Measurements from ENCODE around the gene SLC24A3. TPM values are rescaled to one million over a fixed set of nuclear protein-coding genes. Genes with fewer than 3 reads are reported as not detected.

SLC24A3 gene
- total RNA-seq, 1 experiment from 2014 or later = not detected

- no peak for DNase-seq (ENCODE audit: low spot score)
These were observed 20.8 kb downstream of the SLC24A3 start for GRCh38 chr20:19232997-19233794.

GRCh38 chr20:19236371-19237055 is 24.1 kb downstream of the SLC24A3 start:
- in situ Hi-C loops (cut with HindIII; ENCODE audit: low sequenced_read_pairs) = no loop called here
- DNase-seq (ENCODE audit: low spot score) = no peak

More at GRCh38 chr20:19232997-19233794, 20.8 kb downstream of the SLC24A3 start:
- in situ Hi-C loops (cut with HindIII; ENCODE audit: low sequenced_read_pairs) = no loop called here

- no peak for DNase-seq (ENCODE audit: low spot score)
- in situ Hi-C loops (cut with HindIII; ENCODE audit: low sequenced_read_pairs) = no loop called here
These were observed 29.0 kb downstream of the SLC24A3 start for GRCh38 chr20:19241440-19241839.

- DNase-seq (ENCODE audit: low spot score) = no peak
- in situ Hi-C loops (cut with HindIII; ENCODE audit: low sequenced_read_pairs) = no loop called here
These were observed 31.8 kb downstream of the SLC24A3 start for GRCh38 chr20:19244291-19244690.

- in situ Hi-C loops (cut with HindIII; ENCODE audit: low sequenced_read_pairs) = no loop called here
- DNase-seq (ENCODE audit: low spot score) = no peak
These were observed 36.9 kb downstream of the SLC24A3 start for GRCh38 chr20:19249106-19249879.

- no peak for DNase-seq (ENCODE audit: low spot score)
- in situ Hi-C loops (cut with HindIII; ENCODE audit: low sequenced_read_pairs) = no loop called here
These were observed 37.9 kb downstream of the SLC24A3 start for GRCh38 chr20:19250346-19250745.

- in situ Hi-C loops (cut with HindIII; ENCODE audit: low sequenced_read_pairs) = no loop called here
- no peak for DNase-seq (ENCODE audit: low spot score)
These were observed 39.1 kb downstream of the SLC24A3 start for GRCh38 chr20:19251506-19251905.

- no peak for DNase-seq (ENCODE audit: low spot score)
- in situ Hi-C loops (cut with HindIII; ENCODE audit: low sequenced_read_pairs) = no loop called here
These were observed 39.5 kb downstream of the SLC24A3 start for GRCh38 chr20:19251958-19252357.

GRCh38 chr20:19252451-19253120 is 40.1 kb downstream of the SLC24A3 start:
- DNase-seq (ENCODE audit: low spot score) = no peak
- in situ Hi-C loops (cut with HindIII; ENCODE audit: low sequenced_read_pairs) = no loop called here

GRCh38 chr20:19253316-19253715 is 40.9 kb downstream of the SLC24A3 start:
- DNase-seq (ENCODE audit: low spot score) = no peak
- in situ Hi-C loops (cut with HindIII; ENCODE audit: low sequenced_read_pairs) = no loop called here

- no peak for DNase-seq (ENCODE audit: low spot score)
These were observed 41.7 kb downstream of the SLC24A3 start for GRCh38 chr20:19253916-19254820.

GRCh38 chr20:19254956-19255355 is 42.5 kb downstream of the SLC24A3 start:
- in situ Hi-C loops (cut with HindIII; ENCODE audit: low sequenced_read_pairs) = no loop called here
- no peak for DNase-seq (ENCODE audit: low spot score)

More at GRCh38 chr20:19253916-19254820, 41.7 kb downstream of the SLC24A3 start:
- in situ Hi-C loops (cut with HindIII; ENCODE audit: low sequenced_read_pairs) = no loop called here

- in situ Hi-C loops (cut with HindIII; ENCODE audit: low sequenced_read_pairs) = no loop called here
- DNase-seq (ENCODE audit: low spot score) = no peak
These were observed 43.6 kb downstream of the SLC24A3 start for GRCh38 chr20:19256085-19256484.

GRCh38 chr20:19256906-19257595 is 44.6 kb downstream of the SLC24A3 start:
- no peak for DNase-seq (ENCODE audit: low spot score)
- in situ Hi-C loops (cut with HindIII; ENCODE audit: low sequenced_read_pairs) = no loop called here

GRCh38 chr20:19257865-19258264 is 45.4 kb downstream of the SLC24A3 start:
- in situ Hi-C loops (cut with HindIII; ENCODE audit: low sequenced_read_pairs) = no loop called here
- no peak for DNase-seq (ENCODE audit: low spot score)

GRCh38 chr20:19259141-19259591 is 46.7 kb downstream of the SLC24A3 start:
- in situ Hi-C loops (cut with HindIII; ENCODE audit: low sequenced_read_pairs) = no loop called here
- DNase-seq (ENCODE audit: low spot score) = no peak

GRCh38 chr20:19260412-19261090 is 48.1 kb downstream of the SLC24A3 start:
- no peak for DNase-seq (ENCODE audit: low spot score)
- in situ Hi-C loops (cut with HindIII; ENCODE audit: low sequenced_read_pairs) = no loop called here

Measured in G401 (cell line).